Panc1 (cell line): Measurements from ENCODE around the gene CRTC1. TPM values are rescaled to one million over a fixed set of nuclear protein-coding genes. Genes with fewer than 3 reads are reported as not detected.

ENCODE experiments used
- ATAC-seq: fragments of 200-7000 bp; cut with Tn5 transposase; 2 replicates; pipeline ENCODE4 v1.9.1; 2020; ENCODE audit warnings: mild to moderate bottlenecking, moderate library complexity
- BruUV-seq: library from RNA; stranded (reverse); fragments of 400-500 nt; replicated peaks from 2 replicates; lab custom pipeline; 2021; lab: Mats Ljungman, UMichigan
- CTCF ChIA-PET: fragments of 300-600 bp; sonication (Branson Sonifier 250); formaldehyde crosslinking; loops from one replicate; lab custom pipeline; 2022; ENCODE audit warnings: antibody characterized with exemption; lab: Charles Lee
- POLR2A ChIA-PET: fragments of 300-600 bp; sonication (Branson Sonifier 250); formaldehyde crosslinking; loops from one replicate; lab custom pipeline; 2022; ENCODE audit warnings: antibody characterized with exemption; lab: Charles Lee
- DNase-seq: peaks from one replicate; pipeline ENCODE4 v3.0.0-alpha.2; 2010; ENCODE audit warnings: low read depth, low spot score
- H3K27ac ChIP-seq: 2 replicates; pipeline ENCODE4 v1.5.1; 2011; ENCODE audit warnings: mild to moderate bottlenecking, low read length, inconsistent platforms
- H3K27me3 ChIP-seq: fragments of 200-500 bp; sonication (Bioruptor generic); 2 replicates; pipeline ENCODE4 v1.6.0; 2014; ENCODE audit warnings: low read length, inconsistent platforms; ENCODE audit not compliant: control insufficient read depth, insufficient read depth
- H3K36me3 ChIP-seq: fragments of 200-500 bp; sonication (Bioruptor generic); 2 replicates; pipeline ENCODE4 v1.5.1; 2014; ENCODE audit warnings: inconsistent platforms, mild to moderate bottlenecking, low read length, moderate library complexity; ENCODE audit not compliant: control insufficient read depth, insufficient read depth
- H3K4me1 ChIP-seq: 2 replicates; pipeline ENCODE4 v1.5.1; 2011; ENCODE audit warnings: inconsistent platforms, mild to moderate bottlenecking, low read length, moderate library complexity; ENCODE audit not compliant: control insufficient read depth, insufficient read depth
- H3K4me3 ChIP-seq, 2 experiments: 2 replicates each; pipeline ENCODE4 v1.5.1; 2011 to 2012; ENCODE audit warnings: low read depth in 2 of 2, low read length in 2 of 2, mild to moderate bottlenecking in 2 of 2, inconsistent platforms in 1 of 2, moderate library complexity in 1 of 2
- H3K9me3 ChIP-seq: fragments of 200-500 bp; sonication (Bioruptor generic); 2 replicates; pipeline ENCODE4 v1.5.1; 2014; ENCODE audit warnings: low read depth, mild to moderate bottlenecking, inconsistent platforms, low read length, moderate library complexity; ENCODE audit not compliant: control insufficient read depth, insufficient read depth
- CTCF ChIP-seq: fragments of 450-650 bp; IDR thresholded peaks from 2 replicates; pipeline ENCODE4 v1.5.1; 2017; ENCODE audit warnings: mild to moderate bottlenecking
- POLR2AphosphoS5 ChIP-seq: IDR thresholded peaks from 2 replicates; pipeline ENCODE4 v1.6.1; 2012; ENCODE audit warnings: mild to moderate bottlenecking, low read depth, low read length, moderate library complexity
- REST ChIP-seq, 2 experiments: IDR thresholded peaks; 2 replicates each; pipeline ENCODE4 v1.6.1; 2011 to 2012; ENCODE audit warnings: low read depth in 2 of 2, control low read depth in 1 of 2, low read length in 1 of 2, mild to moderate bottlenecking in 1 of 2, moderate library complexity in 1 of 2; ENCODE audit not compliant: insufficient read depth in 1 of 2
- SIN3A ChIP-seq: IDR thresholded peaks from 2 replicates; pipeline ENCODE4 v1.6.1; 2012; ENCODE audit warnings: low read depth, mild to moderate bottlenecking, low read length, moderate library complexity, borderline replicate concordance; ENCODE audit not compliant: insufficient read depth
- TCF7L2 ChIP-seq: IDR thresholded peaks from 2 replicates; pipeline ENCODE4 v1.6.1; 2011; ENCODE audit warnings: mild to moderate bottlenecking, low read depth, low read length, inconsistent platforms
- in situ Hi-C: cut with HindIII; loops from 2 replicates; pipeline ENCODE4 v1.10.0; 2016; ENCODE audit warnings: low sequenced_read_pairs, low pct_unique_long_range_greater_than_20kb
- intact Hi-C: fragments of 100-400 bp; cut with micrococcal nuclease; formaldehyde crosslinking; loops from one replicate; pipeline ENCODE4 v1.10.0; 2022; ENCODE audit not compliant: unreplicated experiment
- total RNA-seq: library from RNA; stranded (reverse); gene quantifications from one replicate; pipeline ENCODE4 v1.2.1, GENCODE V29; 2021; ENCODE audit not compliant: unreplicated experiment

The CRTC1 gene
- total RNA-seq, 1 experiment from 2014 or later, result 18.2 TPM

GRCh38 chr19:18794692-18795091 lies 111.2 kb downstream of the CRTC1 start:
- in situ Hi-C loops (no loop called here), intact Hi-C loops (no loop called here)
- no peaks in the 10 kb centered on the region for H3K36me3 ChIP-seq
- H3K4me3 ChIP-seq, result no peak overlapping the region
- H3K27me3 ChIP-seq, result no peaks in the 10 kb centered on the region
- CTCF ChIA-PET, result no interaction called here
- no TSS peak for BruUV-seq
- H3K4me1 ChIP-seq, result no peaks in the 10 kb centered on the region
- POLR2A ChIA-PET, result no interaction called here
- H3K9me3 ChIP-seq, result no peaks in the 10 kb centered on the region
- ATAC-seq, result no peak
- no peak for DNase-seq
- H3K27ac ChIP-seq, result no peak overlapping the region
- TF ChIP-seq POLR2AphosphoS5 (no peak), SIN3A (no peak), REST (IDR thresholded peaks at IDR 0.05; ENCODE audit: insufficient read depth in 1 of 2, low read depth in 2 of 2, low read length in 1 of 2) (no peak), TCF7L2 (no peak), CTCF (no peak)

GRCh38 chr19:18795540-18795939 lies 112.1 kb downstream of the CRTC1 start:
- BruUV-seq, result no TSS peak
- intact Hi-C loops (no loop called here), in situ Hi-C loops (no loop called here)
- POLR2A ChIA-PET, result no interaction called here
- no peak for TF ChIP-seq TCF7L2
- no peak for TF ChIP-seq REST (IDR thresholded peaks at IDR 0.05; ENCODE audit: insufficient read depth in 1 of 2, low read depth in 2 of 2, low read length in 1 of 2)
- no peak for TF ChIP-seq POLR2AphosphoS5
- no peak for TF ChIP-seq SIN3A
- TF ChIP-seq CTCF, result no peak
- CTCF ChIA-PET, result no interaction called here
- DNase-seq (no peak), ATAC-seq (no peak)
- no peaks in the 10 kb centered on the region for H3K27me3 ChIP-seq
- H3K36me3 ChIP-seq, result no peaks in the 10 kb centered on the region
- H3K4me3 ChIP-seq, result no peak overlapping the region
- H3K9me3 ChIP-seq, result no peaks in the 10 kb centered on the region
- H3K4me1 ChIP-seq, result no peaks in the 10 kb centered on the region
- H3K27ac ChIP-seq, result no peak overlapping the region
